ENCODE data around the gene PITX3. TPM values are rescaled to one million over a fixed set of nuclear protein-coding genes. Genes with fewer than 3 reads are reported as not detected.

PITX3 gene
- not detected for total RNA-seq
- long read RNA-seq, partial matches to known transcripts = 0 of 1 reads
- long read RNA-seq, other reads (novel, unspliced or antisense) = 1 of 1 reads

DNA sequence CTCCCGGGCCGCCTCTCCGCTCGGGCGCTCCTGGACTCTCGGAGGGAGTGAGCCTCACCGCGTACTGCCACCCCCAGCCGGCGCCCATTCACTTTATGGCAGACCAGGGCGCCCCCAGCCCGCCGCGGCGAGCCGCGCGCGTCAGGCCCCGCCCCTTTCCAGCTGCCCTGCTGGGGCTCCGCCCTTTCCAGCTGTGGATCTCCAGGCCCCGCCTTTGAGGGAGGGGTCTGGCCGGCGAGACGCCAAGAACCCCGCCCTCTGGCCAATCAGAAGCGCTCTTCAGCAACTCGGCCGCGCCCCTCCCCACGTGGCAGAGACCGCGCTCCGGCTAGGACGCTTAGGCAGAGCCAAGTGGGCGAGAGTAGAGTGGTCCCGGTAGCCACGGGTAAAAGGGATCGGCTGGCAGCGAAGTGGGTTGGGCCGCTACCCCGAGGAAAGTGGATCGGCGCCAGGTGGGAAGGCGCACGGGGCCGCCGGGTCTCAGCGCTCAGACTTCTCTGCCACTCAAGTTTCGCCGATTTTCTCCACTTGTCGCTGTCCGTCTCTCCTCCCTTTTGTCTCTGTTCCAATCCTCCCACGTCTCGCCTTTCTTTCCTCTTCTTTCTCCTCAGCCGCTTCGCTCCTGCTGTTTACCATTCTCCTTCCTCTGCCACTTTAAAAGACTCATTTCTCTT lies at the start of gene PITX3:
Gene PITX3, minus strand, starts transcription at position 69 of the 674 bp plus-strand sequence. CDS start 9,432 bp downstream, outside the sequence.
- DNase-seq (peak; percentile 94), ATAC-seq (peak; percentile 82)
- intact Hi-C loops (cut with DNase I) = no loop called here
- Histone ChIP-seq H3K27me3 (peaks cover 18% of the 10 kb centered on the region), H3K4me1 (peaks cover 31% of the 10 kb centered on the region), H3K27ac (no peak within 1 kb of the TSS), H3K4me3 (peak within 1 kb of the TSS; percentile 63), H3K9me3 (no peaks in the 10 kb centered on the region), H3K36me3 (no peaks in the 10 kb centered on the region)
- TF ChIP-seq, protein P1, sequence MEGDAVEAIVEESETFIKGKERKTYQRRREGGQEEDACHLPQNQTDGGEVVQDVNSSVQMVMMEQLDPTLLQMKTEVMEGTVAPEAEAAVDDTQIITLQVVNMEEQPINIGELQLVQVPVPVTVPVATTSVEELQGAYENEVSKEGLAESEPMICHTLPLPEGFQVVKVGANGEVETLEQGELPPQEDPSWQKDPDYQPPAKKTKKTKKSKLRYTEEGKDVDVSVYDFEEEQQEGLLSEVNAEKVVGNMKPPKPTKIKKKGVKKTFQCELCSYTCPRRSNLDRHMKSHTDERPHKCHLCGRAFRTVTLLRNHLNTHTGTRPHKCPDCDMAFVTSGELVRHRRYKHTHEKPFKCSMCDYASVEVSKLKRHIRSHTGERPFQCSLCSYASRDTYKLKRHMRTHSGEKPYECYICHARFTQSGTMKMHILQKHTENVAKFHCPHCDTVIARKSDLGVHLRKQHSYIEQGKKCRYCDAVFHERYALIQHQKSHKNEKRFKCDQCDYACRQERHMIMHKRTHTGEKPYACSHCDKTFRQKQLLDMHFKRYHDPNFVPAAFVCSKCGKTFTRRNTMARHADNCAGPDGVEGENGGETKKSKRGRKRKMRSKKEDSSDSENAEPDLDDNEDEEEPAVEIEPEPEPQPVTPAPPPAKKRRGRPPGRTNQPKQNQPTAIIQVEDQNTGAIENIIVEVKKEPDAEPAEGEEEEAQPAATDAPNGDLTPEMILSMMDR (IDR thresholded peaks at IDR 0.05) = no peak

DNA sequence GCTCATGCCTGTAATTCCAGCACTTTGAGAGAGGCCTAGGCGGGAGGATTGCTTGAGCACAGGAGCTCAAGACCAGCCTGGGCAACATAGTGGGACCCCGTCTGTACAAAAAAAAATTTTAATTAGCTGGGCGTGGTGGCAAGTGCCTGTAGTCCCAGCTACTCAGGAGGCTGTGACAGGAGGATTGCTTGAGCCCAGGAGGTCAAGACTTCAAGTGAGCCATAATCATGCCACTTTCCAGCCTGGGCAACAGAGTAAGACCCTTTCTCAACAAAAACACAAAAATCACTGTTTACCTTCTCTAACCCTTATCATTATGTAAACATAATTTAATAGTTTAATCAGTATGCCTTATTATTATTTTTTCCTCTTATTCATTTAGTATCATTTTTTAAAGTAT lies 48.5 kb upstream of the PITX3 start:
- peaks cover 4% of the 10 kb centered on the region for H3K36me3 ChIP-seq
- peaks cover 3% of the 10 kb centered on the region for H3K4me1 ChIP-seq
- no peak overlapping the region for H3K4me3 ChIP-seq
- H3K27ac ChIP-seq = no peak overlapping the region
- TF ChIP-seq, protein P1 (IDR thresholded peaks at IDR 0.05) = no peak
- no peaks in the 10 kb centered on the region for H3K27me3 ChIP-seq
- DNase-seq = no peak
- H3K9me3 ChIP-seq = no peaks in the 10 kb centered on the region
- ATAC-seq = no peak
- intact Hi-C loops (cut with DNase I) = no loop called here

DNA sequence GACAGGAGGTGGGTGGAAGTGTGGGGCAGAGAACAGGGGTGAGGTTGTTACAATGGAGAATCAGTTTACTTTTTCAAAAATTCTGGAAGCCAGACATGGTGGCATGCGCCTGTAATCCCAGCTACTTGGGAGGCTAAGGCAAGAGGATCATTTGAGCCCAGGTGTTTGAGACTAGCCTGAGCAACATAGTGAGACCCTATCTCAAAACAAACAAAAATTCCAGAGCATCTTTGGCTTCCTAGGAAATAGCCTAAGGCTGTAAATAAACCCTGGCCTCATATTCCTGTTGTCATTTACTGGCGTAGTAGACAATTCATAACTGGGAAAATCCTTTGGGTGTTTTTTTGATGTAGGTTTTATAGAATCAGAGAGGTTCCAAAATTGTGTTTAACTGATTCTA lies 48.0 kb upstream of the PITX3 start:
- ATAC-seq = no peak
- Histone ChIP-seq H3K27me3 (no peaks in the 10 kb centered on the region), H3K9me3 (no peaks in the 10 kb centered on the region), H3K4me1 (peaks cover 3% of the 10 kb centered on the region), H3K4me3 (no peak overlapping the region), H3K36me3 (no peaks in the 10 kb centered on the region), H3K27ac (no peak overlapping the region)
- intact Hi-C loops (cut with DNase I) = no loop called here
- TF ChIP-seq, protein P1 (IDR thresholded peaks at IDR 0.05) = no peak
- no peak for DNase-seq

DNA sequence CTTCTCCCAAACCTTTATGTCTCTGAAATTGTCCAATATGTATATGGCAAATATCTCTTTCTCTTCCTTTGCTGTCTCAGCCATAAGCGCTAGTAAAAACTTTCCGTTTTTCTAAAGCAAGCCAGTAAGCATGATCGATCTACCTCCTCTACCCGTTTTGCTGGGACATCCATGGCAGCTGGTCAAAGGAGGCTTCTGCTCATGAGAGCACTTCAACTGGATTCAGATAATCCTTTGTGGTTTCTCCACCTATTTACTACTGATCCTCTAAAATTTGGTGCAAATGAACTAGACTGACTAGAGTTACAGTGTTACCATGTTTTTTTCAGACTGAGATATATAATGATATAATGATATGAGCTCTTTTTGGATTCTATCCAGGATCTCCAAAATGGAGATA lies 46.7 kb upstream of the PITX3 start:
- no peaks in the 10 kb centered on the region for H3K27me3 ChIP-seq
- no peak overlapping the region for H3K27ac ChIP-seq
- H3K36me3 ChIP-seq = no peaks in the 10 kb centered on the region
- TF ChIP-seq, protein P1 (IDR thresholded peaks at IDR 0.05) = no peak
- ATAC-seq (no peak), DNase-seq (no peak)
- H3K9me3 ChIP-seq = no peaks in the 10 kb centered on the region
- intact Hi-C loops (cut with DNase I) = no loop called here
- no peak overlapping the region for H3K4me3 ChIP-seq
- H3K4me1 ChIP-seq = peaks cover 13% of the 10 kb centered on the region

DNA sequence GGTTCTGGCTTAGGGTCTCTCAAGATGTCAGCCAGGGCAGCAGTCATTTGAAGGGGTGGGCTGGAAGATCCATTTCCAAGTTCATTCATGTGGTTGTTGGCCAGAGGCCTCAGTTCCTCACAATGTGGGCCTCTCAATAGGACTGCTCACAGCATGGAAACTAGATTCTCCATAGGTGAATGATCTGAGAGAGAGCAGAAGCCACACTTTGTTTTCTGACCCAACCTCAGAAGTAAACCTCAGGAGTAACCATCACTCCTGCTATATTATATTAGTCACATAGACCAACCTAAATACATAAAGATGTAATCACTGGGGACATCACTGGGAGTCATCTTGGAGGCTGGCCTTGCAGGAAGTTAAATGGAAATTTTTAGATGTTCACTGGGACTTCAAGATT lies 46.2 kb upstream of the PITX3 start:
- Histone ChIP-seq H3K27ac (no peak overlapping the region), H3K4me1 (peaks cover 13% of the 10 kb centered on the region), H3K9me3 (no peaks in the 10 kb centered on the region), H3K36me3 (no peaks in the 10 kb centered on the region), H3K4me3 (no peak overlapping the region), H3K27me3 (no peaks in the 10 kb centered on the region)
- TF ChIP-seq, protein P1 (IDR thresholded peaks at IDR 0.05) = no peak
- DNase-seq = no peak
- ATAC-seq = no peak
- intact Hi-C loops (cut with DNase I) = no loop called here
